Frontal cortex (tissue), 4 donors: ENCODE measurements around the gene GNG8. TPM values are rescaled to one million over a fixed set of nuclear protein-coding genes. Genes with fewer than 3 reads are reported as not detected.
"Not testable (repeated sequence)": the region's sequence is repeated elsewhere in the genome, so short reads cannot be mapped to it uniquely, and the experiment has no call there.

Experiments used
- DNase-seq, 2 donors: peaks; one replicate each; pipeline ENCODE4 v3.0.0; 2012; ENCODE audit warnings: low spot score in 2 of 2
- FAIRE-seq: peaks from 2 replicates; lab custom pipeline; 2012; peaks lifted over from hg19 to GRCh38; lab: Jason Lieb, UNC
- total RNA-seq: library from RNA; depleted of rRNA; stranded (reverse); fragments of >200 nt; gene quantifications from one replicate; pipeline ENCODE4 v1.2.3, GENCODE V29; 2014
- donor health status: control.
- donor health status: control.
- donor health status: control.

GNG8 gene
- total RNA-seq, 1 donor from 2014 or later = not detected

- no peak for FAIRE-seq
- DNase-seq = peak in 1 of 2 donors; percentile 44
Observed at GRCh38 chr19:46648060-46648960, 12.3 kb upstream of the GNG8 start.

GRCh38 chr19:46646402-46646801 is 10.4 kb upstream of the GNG8 start:
- DNase-seq (no peak), FAIRE-seq (no peak)

- FAIRE-seq = no peak
- DNase-seq = no peak
Observed at GRCh38 chr19:46644720-46645119, 8.7 kb upstream of the GNG8 start.

GRCh38 chr19:46640656-46641055 is 4.7 kb upstream of the GNG8 start:
- no peak for FAIRE-seq
- no peak for DNase-seq

GRCh38 chr19:46639358-46640182 is 3.6 kb upstream of the GNG8 start:
- no peak for DNase-seq
- FAIRE-seq = no peak

GRCh38 chr19:46637224-46637623 is 1.2 kb upstream of the GNG8 start:
- DNase-seq (no peak), FAIRE-seq (no peak)

GRCh38 chr19:46634656-46635218 is 1.3 kb downstream of the GNG8 start:
- DNase-seq (no peak), FAIRE-seq (no peak)

GRCh38 chr19:46634045-46634655 is 1.9 kb downstream of the GNG8 start:
- FAIRE-seq (no peak), DNase-seq (peak; percentile 72 to 83)

GRCh38 chr19:46633130-46633529 is 2.9 kb downstream of the GNG8 start:
- FAIRE-seq (no peak), DNase-seq (no peak)

- FAIRE-seq = no peak
- DNase-seq = no peak
Observed at GRCh38 chr19:46631481-46631880, 4.5 kb downstream of the GNG8 start.

GRCh38 chr19:46630586-46631205 is 5.3 kb downstream of the GNG8 start:
- DNase-seq = no peak
- FAIRE-seq = no peak

- FAIRE-seq = no peak
- DNase-seq = no peak
Observed at GRCh38 chr19:46629546-46630025, 6.4 kb downstream of the GNG8 start.

GRCh38 chr19:46628970-46629369 is 7.0 kb downstream of the GNG8 start:
- FAIRE-seq, DNase-seq: not testable (repeated sequence)

- no peak for DNase-seq
- FAIRE-seq = no peak
Observed at GRCh38 chr19:46626446-46626845, 9.6 kb downstream of the GNG8 start.

- no peak for DNase-seq
- no peak for FAIRE-seq
Observed at GRCh38 chr19:46625731-46626130, 10.3 kb downstream of the GNG8 start.

GRCh38 chr19:46624958-46625661 is 10.9 kb downstream of the GNG8 start, which contains the start of gene PTGIR:
TSS of gene PTGIR (minus strand) at chr19:46625089. CDS start at chr19:46624225, 864 bp downstream.
- FAIRE-seq (no peak), DNase-seq (no peak)

GRCh38 chr19:46623915-46624502 is 12.0 kb downstream of the GNG8 start:
- no peak for DNase-seq
- no peak for FAIRE-seq

GRCh38 chr19:46622118-46622446 is 13.9 kb downstream of the GNG8 start:
- DNase-seq (no peak), FAIRE-seq (no peak)
